ENCODE data around the gene FLCN. TPM values are rescaled to one million over a fixed set of nuclear protein-coding genes. Genes with fewer than 3 reads are reported as not detected.
"Not testable (repeated sequence)": the region's sequence is repeated elsewhere in the genome, so short reads cannot be mapped to it uniquely, and the experiment has no call there.

The FLCN gene
- total RNA-seq, 1 donor = 67.3 TPM

GRCh38 chr17:17269926-17270773, 33.2 kb upstream of the FLCN start:
- no peak for DNase-seq (ENCODE audit: low read depth)
- H3K4me3 ChIP-seq (ENCODE audit: low read depth, low read length) = no peak overlapping the region
- peak; percentile 18 for TF ChIP-seq CTCF (IDR thresholded peaks at IDR 0.05; ENCODE audit: insufficient read depth, low read length)

GRCh38 chr17:17264430-17264829, 27.5 kb upstream of the FLCN start:
- H3K4me3 ChIP-seq (ENCODE audit: low read depth, low read length) = no peak overlapping the region
- DNase-seq (ENCODE audit: low read depth) = no peak
- no peak for TF ChIP-seq CTCF (IDR thresholded peaks at IDR 0.05; ENCODE audit: insufficient read depth, low read length)

GRCh38 chr17:17258998-17259397, 22.0 kb upstream of the FLCN start:
- no peak for DNase-seq (ENCODE audit: low read depth)
- no peak for TF ChIP-seq CTCF (IDR thresholded peaks at IDR 0.05; ENCODE audit: insufficient read depth, low read length)
- H3K4me3 ChIP-seq (ENCODE audit: low read depth, low read length) = no peak overlapping the region

GRCh38 chr17:17258011-17258410, 21.0 kb upstream of the FLCN start:
- DNase-seq (ENCODE audit: low read depth) = no peak
- no peak for TF ChIP-seq CTCF (IDR thresholded peaks at IDR 0.05; ENCODE audit: insufficient read depth, low read length)
- H3K4me3 ChIP-seq (ENCODE audit: low read depth, low read length) = no peak overlapping the region

- TF ChIP-seq CTCF (IDR thresholded peaks at IDR 0.05; ENCODE audit: insufficient read depth, low read length) = no peak
- DNase-seq (ENCODE audit: low read depth) = no peak
- no peak overlapping the region for H3K4me3 ChIP-seq (ENCODE audit: low read depth, low read length)
Measured at GRCh38 chr17:17256316-17256715, 19.3 kb upstream of the FLCN start.

- DNase-seq (ENCODE audit: low read depth); H3K4me3 ChIP-seq (ENCODE audit: low read depth, low read length): not testable (repeated sequence)
Measured at GRCh38 chr17:17255689-17256088, 18.7 kb upstream of the FLCN start.

GRCh38 chr17:17254036-17254435, 17.1 kb upstream of the FLCN start:
- no peak for DNase-seq (ENCODE audit: low read depth)
- H3K4me3 ChIP-seq (ENCODE audit: low read depth, low read length) = no peak overlapping the region

More at GRCh38 chr17:17254036-17254435, 17.1 kb upstream of the FLCN start:
- no peak for TF ChIP-seq CTCF (IDR thresholded peaks at IDR 0.05; ENCODE audit: insufficient read depth, low read length)

Data from fibroblast of the aortic adventitia (primary cell).